Measurements from ENCODE around the gene CLIP1.
A peak's percentile ranks its signal among the peaks of the same experiment; 100 is the strongest.

The CLIP1 gene

DNA sequence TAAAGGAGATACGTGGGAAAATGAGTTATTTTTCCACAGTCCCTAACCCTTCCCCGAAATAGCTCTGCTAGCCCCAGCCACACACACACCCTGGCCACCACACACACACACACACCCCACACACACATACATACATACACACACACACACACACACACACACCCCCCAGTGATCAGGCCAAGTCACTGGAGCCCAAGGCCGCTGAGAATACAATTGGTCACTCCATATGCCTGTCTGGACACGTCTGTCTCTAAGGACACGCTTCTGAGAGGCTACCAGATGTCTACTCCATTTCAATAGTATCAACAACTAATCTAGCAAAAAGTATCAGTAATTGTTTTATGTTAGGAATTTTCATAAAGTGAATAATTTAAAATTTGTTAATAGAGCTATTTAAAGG lies 183.6 kb downstream of the CLIP1 start:
- DNase-seq (ENCODE audit: low read depth), result no peak
- TF ChIP-seq, protein P1, sequence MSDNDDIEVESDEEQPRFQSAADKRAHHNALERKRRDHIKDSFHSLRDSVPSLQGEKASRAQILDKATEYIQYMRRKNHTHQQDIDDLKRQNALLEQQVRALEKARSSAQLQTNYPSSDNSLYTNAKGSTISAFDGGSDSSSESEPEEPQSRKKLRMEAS (IDR thresholded peaks at IDR 0.05; ENCODE audit: low read depth, low read length), result no peak
- TF ChIP-seq, protein P2, sequence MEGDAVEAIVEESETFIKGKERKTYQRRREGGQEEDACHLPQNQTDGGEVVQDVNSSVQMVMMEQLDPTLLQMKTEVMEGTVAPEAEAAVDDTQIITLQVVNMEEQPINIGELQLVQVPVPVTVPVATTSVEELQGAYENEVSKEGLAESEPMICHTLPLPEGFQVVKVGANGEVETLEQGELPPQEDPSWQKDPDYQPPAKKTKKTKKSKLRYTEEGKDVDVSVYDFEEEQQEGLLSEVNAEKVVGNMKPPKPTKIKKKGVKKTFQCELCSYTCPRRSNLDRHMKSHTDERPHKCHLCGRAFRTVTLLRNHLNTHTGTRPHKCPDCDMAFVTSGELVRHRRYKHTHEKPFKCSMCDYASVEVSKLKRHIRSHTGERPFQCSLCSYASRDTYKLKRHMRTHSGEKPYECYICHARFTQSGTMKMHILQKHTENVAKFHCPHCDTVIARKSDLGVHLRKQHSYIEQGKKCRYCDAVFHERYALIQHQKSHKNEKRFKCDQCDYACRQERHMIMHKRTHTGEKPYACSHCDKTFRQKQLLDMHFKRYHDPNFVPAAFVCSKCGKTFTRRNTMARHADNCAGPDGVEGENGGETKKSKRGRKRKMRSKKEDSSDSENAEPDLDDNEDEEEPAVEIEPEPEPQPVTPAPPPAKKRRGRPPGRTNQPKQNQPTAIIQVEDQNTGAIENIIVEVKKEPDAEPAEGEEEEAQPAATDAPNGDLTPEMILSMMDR (IDR thresholded peaks at IDR 0.05; ENCODE audit: low read depth, low read length), result no peak
- no peak for TF ChIP-seq MYC (IDR thresholded peaks at IDR 0.05; ENCODE audit: low read depth, low read length)
- TF ChIP-seq POLR2A (IDR thresholded peaks at IDR 0.05; ENCODE audit: extremely low read depth, insufficient read length), result no peak
- no peak overlapping the region for H3K4me3 ChIP-seq (ENCODE audit: low read depth, low read length)

DNA sequence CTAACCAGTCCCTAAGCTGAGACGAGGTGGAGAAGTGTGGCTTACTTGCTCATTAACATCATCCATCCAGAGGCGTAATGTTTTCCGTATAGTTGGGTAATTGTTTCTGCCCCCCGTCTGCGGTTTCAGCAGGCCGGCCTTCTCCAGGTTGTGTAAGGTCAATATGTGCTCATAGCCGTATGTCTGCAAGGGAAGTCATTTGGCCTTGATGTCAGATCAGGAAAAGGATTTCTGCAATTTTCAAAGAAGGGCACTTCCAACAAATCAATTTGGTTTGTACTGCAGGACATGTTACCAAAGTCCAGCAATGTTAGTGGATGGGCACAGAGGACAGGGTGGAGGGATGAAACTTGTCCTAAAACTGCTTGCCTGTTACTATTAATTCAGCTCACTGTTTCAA lies 186.7 kb downstream of the CLIP1 start:
- TF ChIP-seq, protein P2 (IDR thresholded peaks at IDR 0.05; ENCODE audit: low read depth, low read length), result no peak
- TF ChIP-seq, protein P1 (IDR thresholded peaks at IDR 0.05; ENCODE audit: low read depth, low read length), result no peak
- TF ChIP-seq POLR2A (IDR thresholded peaks at IDR 0.05; ENCODE audit: extremely low read depth, insufficient read length) (no peak), MYC (IDR thresholded peaks at IDR 0.05; ENCODE audit: low read depth, low read length) (no peak)
- H3K4me3 ChIP-seq (ENCODE audit: low read depth, low read length), result no peak overlapping the region
- peak; percentile 90 for DNase-seq (ENCODE audit: low read depth)

DNA sequence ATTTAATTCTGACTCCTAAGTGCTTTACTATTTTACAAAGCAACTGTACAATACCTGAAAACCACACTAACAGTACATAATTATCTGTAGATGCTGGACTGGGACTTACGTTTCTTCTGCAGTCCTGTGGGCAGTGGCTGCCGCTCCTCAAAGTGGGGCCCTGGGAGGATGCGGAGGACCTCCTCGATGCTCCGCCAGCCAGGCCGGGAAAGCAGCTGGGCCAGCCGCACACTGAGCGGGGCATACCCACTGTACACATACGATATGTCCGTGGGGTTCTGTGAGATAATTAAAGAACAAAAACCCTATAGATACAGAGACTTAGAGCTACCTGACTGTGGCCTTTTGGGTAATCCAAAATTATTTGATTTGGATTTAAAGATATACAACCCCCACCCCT lies 189.8 kb downstream of the CLIP1 start:
- no peak overlapping the region for H3K4me3 ChIP-seq (ENCODE audit: low read depth, low read length)
- no peak for DNase-seq (ENCODE audit: low read depth)
- TF ChIP-seq MYC (IDR thresholded peaks at IDR 0.05; ENCODE audit: low read depth, low read length), result no peak
- TF ChIP-seq, protein P2 (IDR thresholded peaks at IDR 0.05; ENCODE audit: low read depth, low read length), result no peak
- TF ChIP-seq, protein P1 (IDR thresholded peaks at IDR 0.05; ENCODE audit: low read depth, low read length), result no peak
- TF ChIP-seq POLR2A (IDR thresholded peaks at IDR 0.05; ENCODE audit: extremely low read depth, insufficient read length), result no peak

DNA sequence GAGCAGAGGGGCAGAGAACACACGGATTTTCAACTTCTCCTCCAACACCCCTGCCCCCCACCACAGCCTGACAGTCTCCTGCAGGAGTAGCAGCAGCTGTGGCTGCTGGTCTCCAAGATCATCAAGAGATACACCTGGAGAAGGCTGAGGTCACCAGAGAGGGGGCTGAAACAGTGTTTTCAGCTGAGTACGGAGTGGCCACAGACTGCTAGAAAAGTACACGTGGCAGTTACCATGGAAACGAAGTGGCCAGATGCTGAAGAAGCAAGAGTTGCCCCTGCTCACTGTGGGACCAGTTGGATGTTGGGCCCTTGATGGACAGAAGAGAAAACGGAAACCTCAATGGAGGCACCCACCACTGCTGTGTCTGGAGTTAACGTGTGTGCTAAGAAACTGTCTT lies 191.7 kb downstream of the CLIP1 start:
- DNase-seq (ENCODE audit: low read depth), result no peak
- TF ChIP-seq POLR2A (IDR thresholded peaks at IDR 0.05; ENCODE audit: extremely low read depth, insufficient read length), result no peak
- TF ChIP-seq, protein P1 (IDR thresholded peaks at IDR 0.05; ENCODE audit: low read depth, low read length), result no peak
- TF ChIP-seq MYC (IDR thresholded peaks at IDR 0.05; ENCODE audit: low read depth, low read length), result no peak
- TF ChIP-seq, protein P2 (IDR thresholded peaks at IDR 0.05; ENCODE audit: low read depth, low read length), result no peak
- H3K4me3 ChIP-seq (ENCODE audit: low read depth, low read length), result no peak overlapping the region

DNA sequence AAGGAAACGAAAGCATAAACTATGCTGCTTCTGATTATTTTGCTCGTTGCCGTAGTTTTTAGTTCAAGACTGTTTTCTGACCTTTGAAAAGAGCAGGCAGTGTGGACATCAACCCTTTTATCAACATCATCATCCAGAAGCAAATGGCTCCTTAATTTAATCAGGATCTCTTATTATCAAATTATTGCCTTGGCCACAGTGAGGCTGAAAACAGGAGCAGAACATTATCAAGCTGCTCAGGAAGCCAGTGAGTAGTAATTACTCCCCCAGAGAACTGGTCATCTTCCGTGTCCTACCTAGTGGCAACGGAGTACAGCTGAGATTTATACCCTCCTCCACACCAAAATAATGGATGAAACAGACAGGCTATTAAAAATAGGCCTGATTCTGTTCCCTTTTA lies 194.4 kb downstream of the CLIP1 start:
- H3K4me3 ChIP-seq (ENCODE audit: low read depth, low read length), result no peak overlapping the region
- DNase-seq (ENCODE audit: low read depth), result no peak
- TF ChIP-seq POLR2A (IDR thresholded peaks at IDR 0.05; ENCODE audit: extremely low read depth, insufficient read length) (no peak), MYC (IDR thresholded peaks at IDR 0.05; ENCODE audit: low read depth, low read length) (no peak)
- TF ChIP-seq, protein P2 (IDR thresholded peaks at IDR 0.05; ENCODE audit: low read depth, low read length), result no peak
- TF ChIP-seq, protein P1 (IDR thresholded peaks at IDR 0.05; ENCODE audit: low read depth, low read length), result no peak

DNA sequence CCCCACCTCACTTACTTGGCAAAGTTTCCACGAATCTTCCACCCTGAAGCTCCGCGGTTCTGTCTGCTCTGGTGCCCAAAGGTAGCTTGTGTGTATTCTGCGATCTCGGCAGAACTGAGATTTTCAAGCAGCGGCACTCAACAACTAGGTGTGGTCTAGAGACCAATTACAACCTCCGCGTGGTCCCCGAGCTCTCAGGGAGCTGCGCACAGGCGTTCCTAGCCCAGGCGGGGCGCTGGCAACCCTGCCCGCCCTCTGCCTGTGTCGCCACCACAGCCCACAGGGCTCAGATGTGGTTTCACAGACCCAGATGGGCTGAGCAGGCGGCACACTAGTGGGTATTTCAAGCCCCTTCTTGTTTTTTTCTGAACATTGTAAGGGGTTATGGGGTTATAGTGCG lies 195.1 kb downstream of the CLIP1 start:
- DNase-seq (ENCODE audit: low read depth), result no peak
- H3K4me3 ChIP-seq (ENCODE audit: low read depth, low read length), result no peak overlapping the region
- no peak for TF ChIP-seq POLR2A (IDR thresholded peaks at IDR 0.05; ENCODE audit: extremely low read depth, insufficient read length)
- TF ChIP-seq MYC (IDR thresholded peaks at IDR 0.05; ENCODE audit: low read depth, low read length), result no peak
- TF ChIP-seq, protein P1 (IDR thresholded peaks at IDR 0.05; ENCODE audit: low read depth, low read length), result no peak
- TF ChIP-seq, protein P2 (IDR thresholded peaks at IDR 0.05; ENCODE audit: low read depth, low read length), result no peak
